CD4-positive, alpha-beta T cell treated with Interleukin-10 for 1 hour (primary cell): ENCODE results near the gene THEM4.

Experiments used
- DNase-seq: peaks from one replicate; pipeline ENCODE4 v3.0.0-alpha.2; 2020

Gene THEM4

GRCh38 chr1:151909167-151910149 lies at the start of gene THEM4:
Gene THEM4, minus strand, starts transcription at chr1:151909511. Its CDS starts 53 bp downstream, at chr1:151909458.
- DNase-seq = peak; percentile 92

- no peak for DNase-seq
These were observed 49.6 kb upstream of the THEM4 start for GRCh38 chr1:151958959-151959358.

GRCh38 chr1:151956957-151957497 lies 47.7 kb upstream of the THEM4 start:
- no peak for DNase-seq

GRCh38 chr1:151953409-151954094 lies 44.2 kb upstream of the THEM4 start:
- DNase-seq = no peak

- DNase-seq = no peak
These were observed 43.5 kb upstream of the THEM4 start for GRCh38 chr1:151952811-151953210.

GRCh38 chr1:151949371-151950193 lies 40.3 kb upstream of the THEM4 start:
- no peak for DNase-seq

- DNase-seq = no peak
These were observed 39.2 kb upstream of the THEM4 start for GRCh38 chr1:151948506-151948905.

- DNase-seq = no peak
These were observed 37.8 kb upstream of the THEM4 start for GRCh38 chr1:151947140-151947539.

- peak; percentile 96 for DNase-seq
These were observed 36.7 kb upstream of the THEM4 start for GRCh38 chr1:151945725-151946722.

- DNase-seq = peak; percentile 32
These were observed 35.7 kb upstream of the THEM4 start for GRCh38 chr1:151944857-151945575.

- peak; percentile 41 for DNase-seq
These were observed 35.0 kb upstream of the THEM4 start for GRCh38 chr1:151944126-151944856.

- no peak for DNase-seq
These were observed 34.3 kb upstream of the THEM4 start for GRCh38 chr1:151943591-151943990.

- DNase-seq = no peak
These were observed 33.6 kb upstream of the THEM4 start for GRCh38 chr1:151942882-151943281.

- no peak for DNase-seq
These were observed 31.2 kb upstream of the THEM4 start for GRCh38 chr1:151940541-151940940.

GRCh38 chr1:151939779-151940178 lies 30.5 kb upstream of the THEM4 start:
- DNase-seq = no peak

GRCh38 chr1:151939141-151939540 lies 29.8 kb upstream of the THEM4 start:
- DNase-seq = no peak

- DNase-seq = no peak
These were observed 27.3 kb upstream of the THEM4 start for GRCh38 chr1:151936653-151937052.

- DNase-seq = no peak
These were observed 26.7 kb upstream of the THEM4 start for GRCh38 chr1:151935894-151936602.

- DNase-seq = no peak
These were observed 25.8 kb upstream of the THEM4 start for GRCh38 chr1:151935154-151935553.
